ENCODE results near the gene DPH7. TPM values are rescaled to one million over a fixed set of nuclear protein-coding genes. Genes with fewer than 3 reads are reported as not detected.

The DPH7 gene
- total RNA-seq, 1 donor from 2014 or later, result 34.4 TPM

GRCh38 chr9:137619240-137620047 lies 40.7 kb upstream of the DPH7 start:
- no peak for TF ChIP-seq EZH2 (IDR thresholded peaks at IDR 0.05; ENCODE audit: insufficient read depth, low read length)
- no peak for TF ChIP-seq CTCF (IDR thresholded peaks at IDR 0.05; ENCODE audit: insufficient read depth, low read depth, low read length)
- H3K9me3 ChIP-seq (ENCODE audit: insufficient read depth, low read depth, low read length), result no peaks in the 10 kb centered on the region
- peak overlapping the region; percentile 99 for H3K4me2 ChIP-seq (ENCODE audit: low read length)
- peak overlapping the region; percentile 79 for H3K27ac Mint-ChIP-seq (ENCODE audit: unreplicated experiment)
- H4K20me1 ChIP-seq (ENCODE audit: insufficient read depth, low read length), result peaks cover 54% of the 10 kb centered on the region
- H3K27me3 ChIP-seq (ENCODE audit: insufficient read depth, low read length), result no peaks in the 10 kb centered on the region
- H2AFZ ChIP-seq (ENCODE audit: low read depth, low read length), result peak overlapping the region; percentile 68
- peaks cover 21% of the 10 kb centered on the region for H3K4me1 ChIP-seq (ENCODE audit: insufficient read depth, low read length)
- H3K4me3 Mint-ChIP-seq (ENCODE audit: unreplicated experiment), result peak overlapping the region; percentile 94
- DNase-seq (ENCODE audit: low read depth) (peak; percentile 28), FAIRE-seq (no peak)
- no peaks in the 10 kb centered on the region for H3K27me3 Mint-ChIP-seq (ENCODE audit: low read depth, unreplicated experiment)
- H3K9me3 Mint-ChIP-seq (ENCODE audit: unreplicated experiment), result no peaks in the 10 kb centered on the region
- peaks cover 29% of the 10 kb centered on the region for H3K4me1 Mint-ChIP-seq (ENCODE audit: low read depth, unreplicated experiment)
- H3K36me3 Mint-ChIP-seq (ENCODE audit: low read depth, unreplicated experiment), result peaks cover 7% of the 10 kb centered on the region
- H3K79me2 ChIP-seq (ENCODE audit: insufficient read depth, low read length), result peaks cover 83% of the 10 kb centered on the region
- H3K9ac ChIP-seq (ENCODE audit: low read length), result peak overlapping the region; percentile 96
- peak overlapping the region; percentile 98 for H3K4me3 ChIP-seq (ENCODE audit: insufficient read depth, low read depth, low read length)
- peaks cover 2% of the 10 kb centered on the region for H3K36me3 ChIP-seq (ENCODE audit: insufficient read depth, low read length)
- peak overlapping the region; percentile 78 for H3K27ac ChIP-seq (ENCODE audit: low read depth, low read length)

GRCh38 chr9:137618105-137619067 lies 39.7 kb upstream of the DPH7 start, which contains the start of gene EHMT1:
TSS of gene EHMT1 (plus strand) at chr9:137619005. CDS start at chr9:137619029, 24 bp downstream.
- Mint-ChIP-seq H3K27me3 (ENCODE audit: low read depth, unreplicated experiment) (no peaks in the 10 kb centered on the region), H3K9me3 (ENCODE audit: unreplicated experiment) (no peaks in the 10 kb centered on the region), H3K4me3 (ENCODE audit: unreplicated experiment) (peak within 1 kb of the TSS; percentile 94), H3K27ac (ENCODE audit: unreplicated experiment) (peak within 1 kb of the TSS; percentile 87), H3K4me1 (ENCODE audit: low read depth, unreplicated experiment) (peaks cover 29% of the 10 kb centered on the region), H3K36me3 (ENCODE audit: low read depth, unreplicated experiment) (peaks cover 5% of the 10 kb centered on the region)
- Histone ChIP-seq H3K4me1 (ENCODE audit: insufficient read depth, low read length) (peaks cover 21% of the 10 kb centered on the region), H3K79me2 (ENCODE audit: insufficient read depth, low read length) (peaks cover 76% of the 10 kb centered on the region), H3K9me3 (ENCODE audit: insufficient read depth, low read depth, low read length) (no peaks in the 10 kb centered on the region), H3K4me2 (ENCODE audit: low read length) (peak within 1 kb of the TSS; percentile 99), H3K36me3 (ENCODE audit: insufficient read depth, low read length) (peaks cover 2% of the 10 kb centered on the region), H4K20me1 (ENCODE audit: insufficient read depth, low read length) (peaks cover 43% of the 10 kb centered on the region), H3K27me3 (ENCODE audit: insufficient read depth, low read length) (no peaks in the 10 kb centered on the region), H3K4me3 (ENCODE audit: insufficient read depth, low read depth, low read length) (peak within 1 kb of the TSS; percentile 98), H2AFZ (ENCODE audit: low read depth, low read length) (peak within 1 kb of the TSS; percentile 86), H3K9ac (ENCODE audit: low read length) (peak within 1 kb of the TSS; percentile 99), H3K27ac (ENCODE audit: low read depth, low read length) (peak within 1 kb of the TSS; percentile 92)
- TF ChIP-seq EZH2 (IDR thresholded peaks at IDR 0.05; ENCODE audit: insufficient read depth, low read length), result no peak
- no peak for TF ChIP-seq CTCF (IDR thresholded peaks at IDR 0.05; ENCODE audit: insufficient read depth, low read depth, low read length)
- DNase-seq (ENCODE audit: low read depth) (peak; percentile 27), FAIRE-seq (no peak)
